SK-N-SH treated with all-trans-retinoic acid at 6 μM for 48 hours (cell line): Measurements from ENCODE around the gene NRL.

Source experiments
- ATAC-seq: fragments of 200-7000 bp; cut with Tn5 transposase; 3 replicates; pipeline ENCODE4 v1.9.1; 2020; ENCODE audit warnings: mild to moderate bottlenecking, moderate library complexity
- ARNTL ChIP-seq: fragments of 450-650 bp; formaldehyde crosslinking; IDR thresholded peaks from 2 replicates; pipeline ENCODE4 v1.5.0; 2020; ENCODE audit warnings: low read depth, mild to moderate bottlenecking, moderate library complexity, borderline replicate concordance
- BACH2 ChIP-seq: fragments of 250-450 bp; sonication (Bioruptor Pico); IDR thresholded peaks from 2 replicates; pipeline ENCODE4 v1.9.0; 2021; ENCODE audit warnings: mild to moderate bottlenecking, borderline replicate concordance
- CREB5 ChIP-seq: fragments of 250-450 bp; sonication (Bioruptor Pico); IDR thresholded peaks from 2 replicates; pipeline ENCODE4 v1.5.1; 2020; ENCODE audit warnings: low read depth, mild to moderate bottlenecking, moderate library complexity
- CSDC2 ChIP-seq: fragments of 250-450 bp; sonication (Bioruptor Pico); IDR thresholded peaks from 2 replicates; pipeline ENCODE4 v1.5.0; 2020; ENCODE audit warnings: mild to moderate bottlenecking, moderate library complexity
- CSRNP3 ChIP-seq: fragments of 250-450 bp; sonication (Bioruptor Pico); IDR thresholded peaks from 2 replicates; pipeline ENCODE4 v1.5.1; 2021; ENCODE audit warnings: mild to moderate bottlenecking, moderate library complexity
- ESRRG ChIP-seq: fragments of 250-450 bp; sonication (Bioruptor Pico); IDR thresholded peaks from 2 replicates; pipeline ENCODE4 v1.6.1; 2021; ENCODE audit warnings: mild to moderate bottlenecking
- GLIS3 ChIP-seq: fragments of 250-450 bp; sonication (Bioruptor Pico); IDR thresholded peaks from 2 replicates; pipeline ENCODE4 v1.5.0; 2020; ENCODE audit warnings: mild to moderate bottlenecking, moderate library complexity
- OSR1 ChIP-seq: fragments of 250-450 bp; sonication (Bioruptor Pico); IDR thresholded peaks from 2 replicates; pipeline ENCODE4 v1.8.0; 2022; ENCODE audit warnings: moderate library complexity, mild to moderate bottlenecking, inconsistent platforms
- PATZ1 ChIP-seq: fragments of 250-450 bp; sonication (Bioruptor Pico); IDR thresholded peaks from 2 replicates; pipeline ENCODE4 v1.8.0; 2020; ENCODE audit warnings: mild to moderate bottlenecking, moderate library complexity, borderline replicate concordance
- POU6F1 ChIP-seq: fragments of 250-450 bp; sonication (Bioruptor Pico); IDR thresholded peaks from 2 replicates; pipeline ENCODE4 v1.8.0; 2021; ENCODE audit warnings: low read depth, mild to moderate bottlenecking, moderate library complexity, borderline replicate concordance
- PPARA ChIP-seq: fragments of 250-450 bp; sonication (Bioruptor Pico); IDR thresholded peaks from 2 replicates; pipeline ENCODE4 v1.5.0; 2020; ENCODE audit warnings: mild to moderate bottlenecking, borderline replicate concordance
- SNAI2 ChIP-seq: fragments of 250-450 bp; sonication (Bioruptor Pico); IDR thresholded peaks from 2 replicates; pipeline ENCODE4 v1.5.0; 2020; ENCODE audit warnings: mild to moderate bottlenecking, moderate library complexity
- TCF4 ChIP-seq: fragments of 250-450 bp; sonication (Bioruptor Pico); IDR thresholded peaks from 2 replicates; pipeline ENCODE4 v1.8.0; 2021; ENCODE audit warnings: mild to moderate bottlenecking, moderate library complexity, borderline replicate concordance
- TOX ChIP-seq: fragments of 250-450 bp; sonication (Bioruptor Pico); IDR thresholded peaks from 2 replicates; pipeline ENCODE4 v1.8.0; 2021; ENCODE audit warnings: mild to moderate bottlenecking, moderate library complexity, borderline replicate concordance
- TSHZ2 ChIP-seq: fragments of 250-450 bp; sonication (Bioruptor Pico); IDR thresholded peaks from 2 replicates; pipeline ENCODE4 v1.5.0; 2020; ENCODE audit warnings: mild to moderate bottlenecking, moderate library complexity
- ZC3H10 ChIP-seq: fragments of 250-450 bp; sonication (Bioruptor Pico); IDR thresholded peaks from 2 replicates; pipeline ENCODE4 v1.5.1; 2021; ENCODE audit warnings: mild to moderate bottlenecking, moderate library complexity
- ZFP30 ChIP-seq: fragments of 450-650 bp; formaldehyde crosslinking; IDR thresholded peaks from 2 replicates; pipeline ENCODE4 v1.5.0; 2022; ENCODE audit warnings: mild to moderate bottlenecking, moderate library complexity
- ZNF565 ChIP-seq: fragments of 450-650 bp; formaldehyde crosslinking; conservative IDR thresholded peaks from 2 replicates; pipeline ENCODE4 v1.5.0; 2020; ENCODE audit warnings: low read depth, mild to moderate bottlenecking, moderate library complexity
- ZNF70 ChIP-seq: fragments of 450-650 bp; formaldehyde crosslinking; IDR thresholded peaks from 2 replicates; pipeline ENCODE4 v1.5.0; 2020; ENCODE audit warnings: mild to moderate bottlenecking, moderate library complexity
- ZNF8 ChIP-seq: fragments of 450-650 bp; formaldehyde crosslinking; IDR thresholded peaks from 2 replicates; pipeline ENCODE4 v1.5.0; 2020; ENCODE audit warnings: mild to moderate bottlenecking, moderate library complexity

The NRL gene

GRCh38 chr14:24056800-24057184 is 58.0 kb downstream of the NRL start (continued):
- TF ChIP-seq CSRNP3: no peak
- TF ChIP-seq, all 23 proteins: peak for 0

- TF ChIP-seq CREB5: no peak
- TF ChIP-seq ZNF70 (CRISPR knock-in tag): no peak
- no peak for TF ChIP-seq ESRRG (CRISPR knock-in tag)
- no peak for TF ChIP-seq ZC3H10
- no peak for TF ChIP-seq GLIS3
- TF ChIP-seq ZFP30 (CRISPR knock-in tag): no peak
- TF ChIP-seq PPARA (CRISPR knock-in tag): no peak
- TF ChIP-seq POU6F1 (CRISPR knock-in tag): no peak
- TF ChIP-seq PATZ1 (CRISPR knock-in tag): no peak
- no peak for TF ChIP-seq ARNTL
- TF ChIP-seq TOX (CRISPR knock-in tag): no peak
- TF ChIP-seq, all 23 proteins: peak for 0
- no peak for ATAC-seq
Observed at GRCh38 chr14:24055971-24056799, 58.6 kb downstream of the NRL start.

GRCh38 chr14:24054646-24055045 is 60.1 kb downstream of the NRL start:
- no peak for TF ChIP-seq TSHZ2 (CRISPR knock-in tag)
- TF ChIP-seq ZNF70 (CRISPR knock-in tag): no peak
- no peak for ATAC-seq

- no peak for ATAC-seq
- no peak for TF ChIP-seq SNAI2 (CRISPR knock-in tag)
- no peak for TF ChIP-seq BACH2 (CRISPR knock-in tag)
- TF ChIP-seq ARNTL: no peak
- TF ChIP-seq PATZ1 (CRISPR knock-in tag): no peak
- TF ChIP-seq ZNF70 (CRISPR knock-in tag): no peak
- no peak for TF ChIP-seq ESRRG (CRISPR knock-in tag)
- TF ChIP-seq TCF4 (CRISPR knock-in tag): no peak
- no peak for TF ChIP-seq GLIS3
- no peak for TF ChIP-seq TSHZ2 (CRISPR knock-in tag)
- TF ChIP-seq OSR1 (CRISPR knock-in tag): no peak
- no peak for TF ChIP-seq CSDC2 (CRISPR knock-in tag)
- TF ChIP-seq ZNF565 (CRISPR knock-in tag): no peak
- no peak for TF ChIP-seq ZNF8 (CRISPR knock-in tag)
- TF ChIP-seq TOX (CRISPR knock-in tag): no peak
Observed at GRCh38 chr14:24054324-24054641, 60.5 kb downstream of the NRL start.
